ENCODE measurements around the gene KRTAP10-9.
"Not testable (repeated sequence)": the region's sequence is repeated elsewhere in the genome, so short reads cannot be mapped to it uniquely, and the experiment has no call there.

KRTAP10-9 gene

GRCh38 chr21:44615911-44616590 is 10.8 kb upstream of the KRTAP10-9 start:
- no peak for DNase-seq

GRCh38 chr21:44616591-44616926 is 10.3 kb upstream of the KRTAP10-9 start:
- no peak for DNase-seq

- no peak for DNase-seq
Observed at GRCh38 chr21:44617071-44617501, 9.8 kb upstream of the KRTAP10-9 start.

GRCh38 chr21:44618504-44618903 is 8.4 kb upstream of the KRTAP10-9 start:
- DNase-seq = no peak

- no peak for DNase-seq
Observed at GRCh38 chr21:44618909-44619308, 8.0 kb upstream of the KRTAP10-9 start.

GRCh38 chr21:44619886-44620285 is 7.0 kb upstream of the KRTAP10-9 start:
- DNase-seq = no peak

- no peak for DNase-seq
Observed at GRCh38 chr21:44623575-44623974, 3.3 kb upstream of the KRTAP10-9 start.

- DNase-seq = no peak
Observed at GRCh38 chr21:44625756-44626155, 1.1 kb upstream of the KRTAP10-9 start.

GRCh38 chr21:44626262-44626661 is 631 bp upstream of the KRTAP10-9 start:
- DNase-seq = no peak

- not testable (repeated sequence) for DNase-seq
Observed at GRCh38 chr21:44627181-44627822, 409 bp downstream of the KRTAP10-9 start.

GRCh38 chr21:44627831-44628233 is 939 bp downstream of the KRTAP10-9 start:
- DNase-seq = not testable (repeated sequence)

GRCh38 chr21:44628707-44629391 is 2.0 kb downstream of the KRTAP10-9 start:
- no peak for DNase-seq

GRCh38 chr21:44630440-44630839 is 3.5 kb downstream of the KRTAP10-9 start:
- DNase-seq = no peak

GRCh38 chr21:44632067-44632466 is 5.2 kb downstream of the KRTAP10-9 start:
- no peak for DNase-seq

- DNase-seq = no peak
Observed at GRCh38 chr21:44636209-44637017, 9.5 kb downstream of the KRTAP10-9 start.

- no peak for DNase-seq
Observed at GRCh38 chr21:44637018-44637850, 10.3 kb downstream of the KRTAP10-9 start, which contains the start of gene KRTAP10-10. Gene KRTAP10-10 (plus strand): TSS chr21:44637356. CDS start chr21:44637418, 62 bp downstream.

GRCh38 chr21:44637851-44638348 is 11.0 kb downstream of the KRTAP10-9 start:
- DNase-seq = not testable (repeated sequence)

- DNase-seq = not testable (repeated sequence)
Observed at GRCh38 chr21:44638506-44639330, 11.8 kb downstream of the KRTAP10-9 start.

- no peak for DNase-seq
Observed at GRCh38 chr21:44639331-44639655, 12.4 kb downstream of the KRTAP10-9 start.

- DNase-seq = no peak
Observed at GRCh38 chr21:44640761-44641160, 13.9 kb downstream of the KRTAP10-9 start.

GRCh38 chr21:44643741-44644310 is 16.9 kb downstream of the KRTAP10-9 start:
- DNase-seq = no peak
